Measurements from ENCODE around the gene TRPV4.

TRPV4 gene

GRCh38 chr12:109814600-109815150 is 18.5 kb downstream of the TRPV4 start:
- ChIA-PET POLR2A (no interaction called here), CTCF (interaction anchor here (1.0 to 2.6 kb wide), 3 partner anchors 9 to 38 kb away, joined by 3 to 15 read pairs (median 13); no protein-coding TSS in a partner anchor)
- no peak for TF ChIP-seq AEBP2 (tag by site-specific recombination; IDR thresholded peaks at IDR 0.05; ENCODE audit: borderline replicate concordance)
- no peak for TF ChIP-seq ZNF324 (tag by site-specific recombination; IDR thresholded peaks at IDR 0.05)
- TF ChIP-seq PRDM4 (tag by site-specific recombination; IDR thresholded peaks at IDR 0.05): no peak
- no peak for TF ChIP-seq ZNF48 (tag by site-specific recombination; IDR thresholded peaks at IDR 0.05)
- TF ChIP-seq GLIS1 (tag by site-specific recombination; IDR thresholded peaks at IDR 0.05): no peak
- TF ChIP-seq ZNF529 (tag by site-specific recombination; IDR thresholded peaks at IDR 0.05; ENCODE audit: insufficient replicate concordance): no peak
- no peak for TF ChIP-seq ZNF239 (tag by site-specific recombination; IDR thresholded peaks at IDR 0.05)
- TF ChIP-seq YY1 (tag by site-specific recombination; IDR thresholded peaks at IDR 0.05): no peak
- TF ChIP-seq ZNF155 (tag by site-specific recombination; IDR thresholded peaks at IDR 0.05): no peak
- TF ChIP-seq PRDM10 (tag by site-specific recombination; IDR thresholded peaks at IDR 0.05): no peak
- TF ChIP-seq ZNF341 (tag by site-specific recombination; IDR thresholded peaks at IDR 0.05; ENCODE audit: low read depth): no peak
- TF ChIP-seq ZBTB44 (tag by site-specific recombination; IDR thresholded peaks at IDR 0.05): no peak
- TF ChIP-seq BCL11A (tag by site-specific recombination; IDR thresholded peaks at IDR 0.05; ENCODE audit: low read depth): no peak
- no peak for TF ChIP-seq YY2 (tag by site-specific recombination; IDR thresholded peaks at IDR 0.05)
- no peak for TF ChIP-seq ZSCAN30 (tag by site-specific recombination; IDR thresholded peaks at IDR 0.05)
- no peak for TF ChIP-seq ZFP37 (tag by site-specific recombination; IDR thresholded peaks at IDR 0.05)
- TF ChIP-seq ZNF776 (tag by site-specific recombination; IDR thresholded peaks at IDR 0.05; ENCODE audit: borderline replicate concordance): no peak
- Histone ChIP-seq H3K4me3 (ENCODE audit: low read depth, low read length) (no peak overlapping the region), H3K36me3 (ENCODE audit: control insufficient read depth in 2 of 2, insufficient read depth in 1 of 2, low read length in 2 of 2) (peaks cover 0 to 9% of the 10 kb centered on the region in 2 experiments; a peak in 1 of 3 replicates), H3K27ac (ENCODE audit: extremely low read depth, low read depth, low read length) (no peak overlapping the region), H3K9me3 (ENCODE audit: control insufficient read depth, insufficient read depth, low read depth, low read length) (no peaks in the 10 kb centered on the region), H3K4me1 (ENCODE audit: control insufficient read depth, insufficient read depth, low read length) (no peaks in the 10 kb centered on the region)
